ENCODE data around the gene CRTC3.
"Not testable (repeated sequence)": the region's sequence is repeated elsewhere in the genome, so short reads cannot be mapped to it uniquely, and the experiment has no call there.

CRTC3 gene

DNA sequence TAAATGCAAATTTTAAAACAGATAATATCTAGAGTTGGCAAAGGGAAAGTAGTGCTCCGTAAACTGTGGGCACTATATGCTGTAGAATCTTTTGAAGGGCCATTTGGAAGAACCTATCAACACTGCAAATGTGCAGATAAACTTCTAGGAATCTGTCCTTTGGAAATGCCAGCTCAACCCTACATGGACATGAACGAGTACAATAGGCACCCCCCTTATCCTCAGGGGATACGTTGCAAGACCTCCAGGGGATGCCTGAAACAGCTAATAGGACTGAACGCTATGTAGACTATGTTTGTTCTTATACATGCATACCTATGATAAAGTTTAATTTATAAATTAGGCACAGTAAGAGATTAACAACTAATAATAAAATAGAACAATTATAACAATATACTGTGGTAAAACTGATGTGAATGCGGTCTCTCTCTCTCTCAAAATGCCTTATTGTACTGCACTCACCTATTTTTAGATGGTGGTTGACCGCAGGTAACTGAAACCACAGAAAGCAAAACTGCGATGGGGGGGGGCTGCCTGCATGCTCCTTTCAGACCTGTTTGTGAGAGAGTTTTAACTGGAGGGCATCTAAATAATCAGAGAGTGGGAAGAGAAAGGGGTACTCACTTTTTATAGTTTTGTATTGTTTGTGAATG lies 127.9 kb downstream of the CRTC3 start:
- peak; percentile 80 for DNase-seq

DNA sequence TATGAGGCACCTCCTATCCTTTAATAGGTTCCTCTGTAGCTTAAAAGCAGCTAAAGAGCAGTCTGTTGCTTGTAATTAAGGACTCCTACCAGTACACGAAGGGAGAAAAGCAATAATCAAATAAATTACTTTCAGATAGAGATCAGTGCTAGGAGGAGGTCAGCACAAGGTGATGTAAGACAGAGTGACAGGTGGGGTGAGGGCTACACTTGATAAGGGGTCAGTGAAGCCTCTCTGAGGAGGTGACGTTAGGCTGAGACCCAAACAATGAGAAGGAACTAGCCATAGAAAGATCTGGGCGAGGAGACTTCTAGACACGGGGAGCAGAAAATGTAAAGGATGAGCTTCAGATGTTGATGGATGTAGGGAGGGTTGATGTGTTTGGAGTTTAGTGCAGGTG lies 129.8 kb downstream of the CRTC3 start:
- DNase-seq = no peak

DNA sequence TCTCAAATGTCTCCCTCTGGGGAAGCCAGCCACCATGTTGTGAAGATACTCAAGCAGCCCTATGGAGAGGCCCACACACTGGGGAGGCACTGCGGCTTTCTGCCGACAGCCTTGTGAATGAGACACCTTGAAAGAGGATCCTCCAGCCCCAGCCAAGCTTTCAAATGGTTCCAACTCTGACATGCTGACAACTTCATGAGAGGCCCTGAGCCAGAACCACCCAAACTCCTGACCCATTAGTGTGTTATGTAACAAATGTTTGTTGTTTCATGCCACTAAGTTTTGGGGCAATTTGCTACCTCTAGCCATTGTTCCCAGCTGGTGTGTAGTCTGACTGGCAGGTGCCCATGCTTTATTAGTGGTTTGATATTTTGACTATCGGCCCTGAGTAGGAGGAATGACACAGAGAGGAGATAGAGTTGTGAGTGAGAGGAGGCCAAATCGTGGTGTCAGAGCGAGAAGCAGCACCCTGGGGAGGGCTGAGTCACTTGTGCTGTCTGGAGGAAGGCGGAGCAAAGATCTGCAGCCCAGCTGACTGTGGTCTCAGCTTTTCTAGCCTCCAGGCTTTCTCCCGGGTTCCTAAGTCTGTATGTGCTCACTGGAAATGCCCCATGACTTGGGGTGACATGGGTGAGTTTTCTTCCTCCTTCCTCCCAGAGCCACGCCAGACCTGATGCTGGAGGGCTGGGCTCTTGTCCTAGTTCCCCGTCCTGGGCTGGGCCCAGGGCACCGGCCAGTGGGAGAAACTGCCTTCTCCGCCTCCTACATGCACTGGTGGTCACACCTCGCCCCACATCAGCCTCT lies 130.7 kb downstream of the CRTC3 start:
- peak; percentile 97 for DNase-seq

DNA sequence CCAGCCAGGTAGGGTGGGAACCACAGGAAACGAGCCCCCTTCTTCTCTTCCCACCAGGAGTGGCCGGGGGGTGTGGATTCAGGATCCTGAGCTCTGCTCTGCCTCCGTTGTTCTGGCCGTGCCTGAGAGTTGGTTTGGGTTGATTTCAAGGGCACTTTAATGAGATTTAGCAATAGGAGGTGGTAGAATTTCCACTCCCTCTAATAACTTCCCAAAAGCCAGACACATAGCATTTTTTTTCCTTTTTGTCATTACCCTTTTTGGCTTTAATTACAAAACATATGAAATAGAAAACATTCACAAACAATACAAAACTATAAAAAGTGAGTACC lies 131.2 kb downstream of the CRTC3 start:
- DNase-seq = peak; percentile 84

GRCh38 chr15:90664081-90664461 lies 134.3 kb downstream of the CRTC3 start:
- not testable (repeated sequence) for DNase-seq

DNA sequence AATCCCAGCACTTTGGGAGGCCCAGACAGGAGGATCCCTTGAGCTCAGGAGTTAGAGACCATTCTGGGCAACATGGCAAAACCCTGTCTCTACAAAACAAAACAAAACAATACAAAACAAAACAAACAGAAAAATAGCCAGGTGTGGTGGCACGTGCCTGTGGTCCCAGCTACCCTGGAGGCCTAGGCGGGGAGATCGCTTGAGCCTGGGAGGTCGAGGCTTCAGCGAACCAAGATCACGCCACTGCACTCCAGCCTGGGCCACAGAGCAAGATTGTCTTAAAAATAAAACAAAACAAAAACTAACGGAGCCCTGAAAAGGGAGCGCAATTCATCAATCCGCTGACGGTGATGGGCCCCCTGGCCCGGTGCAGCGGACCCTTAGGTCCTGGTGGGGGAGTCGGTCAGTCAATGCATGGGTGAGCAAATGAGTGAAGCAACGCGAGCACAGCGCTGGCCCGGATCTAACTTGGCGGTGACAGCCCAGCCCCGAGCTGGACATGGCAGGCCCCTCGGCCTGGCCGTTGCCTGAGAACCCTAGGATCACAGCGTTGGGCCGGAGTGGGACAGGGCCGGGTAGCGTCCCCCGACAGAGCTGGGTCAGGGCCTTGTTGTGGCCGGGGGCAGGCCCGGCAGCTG lies 135.0 kb downstream of the CRTC3 start:
- no peak for DNase-seq

- DNase-seq = peak; percentile 61
Measured at GRCh38 chr15:90665288-90666134, 135.8 kb downstream of the CRTC3 start.

DNA sequence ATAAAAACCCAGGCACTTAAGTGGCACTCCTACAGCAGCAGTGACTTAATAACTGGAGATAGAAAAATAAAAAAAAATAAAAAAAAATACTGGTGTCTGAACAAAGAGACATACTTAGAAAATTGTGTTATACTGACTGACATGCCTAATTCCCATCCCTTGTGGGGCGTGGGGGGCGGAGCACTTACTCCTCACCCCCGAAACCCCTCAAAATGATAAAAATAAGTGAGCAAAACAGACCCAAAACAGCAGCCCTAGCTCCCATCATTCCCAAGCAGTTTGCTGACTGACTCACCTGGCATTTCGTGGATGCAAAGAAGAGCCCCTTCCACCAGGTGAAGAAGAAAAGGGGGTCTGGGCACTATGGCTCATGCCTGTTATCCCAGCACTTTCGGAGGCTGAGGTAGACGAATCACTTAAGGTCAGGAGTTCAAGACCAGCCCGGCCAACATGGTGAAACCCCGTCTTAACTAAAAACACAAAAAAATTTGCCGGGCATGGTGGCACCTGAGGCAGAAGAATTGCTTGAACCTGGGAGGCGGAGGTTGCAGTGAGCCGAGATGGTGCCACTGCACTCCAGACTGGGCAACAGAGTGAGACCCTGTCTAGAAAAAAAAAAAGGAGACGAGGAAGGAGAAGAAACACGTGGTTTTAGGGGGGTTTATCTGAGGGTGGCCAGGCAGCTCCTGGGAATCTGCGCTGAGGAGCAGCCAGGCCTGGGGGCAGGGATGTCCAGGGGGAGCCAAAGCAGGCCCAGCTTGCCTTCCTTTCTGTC lies 136.6 kb downstream of the CRTC3 start:
- no peak for DNase-seq

- DNase-seq = peak; percentile 46
Measured at GRCh38 chr15:90667073-90667754, 137.5 kb downstream of the CRTC3 start.

- DNase-seq = not testable (repeated sequence)
Measured at GRCh38 chr15:90667755-90668345, 138.1 kb downstream of the CRTC3 start.

DNA sequence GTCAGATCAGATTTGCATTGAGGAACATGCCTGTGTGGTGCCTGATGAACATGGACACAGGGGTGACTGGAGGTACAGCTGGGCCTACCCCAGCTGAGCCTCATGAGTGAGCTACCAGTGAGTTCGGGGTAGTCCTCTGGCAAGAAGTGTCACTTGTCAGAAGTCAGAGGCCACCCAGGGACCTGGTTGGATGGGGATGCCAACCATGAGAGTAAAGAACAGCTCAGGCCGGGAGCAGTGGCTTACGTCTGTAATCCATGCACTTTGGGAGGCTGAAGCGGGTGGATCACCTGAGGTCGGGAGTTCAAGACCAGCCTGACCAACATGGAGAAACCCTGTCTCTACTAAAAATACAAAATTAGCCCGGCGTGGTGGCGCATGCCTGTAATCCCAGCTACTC lies 140.9 kb downstream of the CRTC3 start:
- not testable (repeated sequence) for DNase-seq

DNA sequence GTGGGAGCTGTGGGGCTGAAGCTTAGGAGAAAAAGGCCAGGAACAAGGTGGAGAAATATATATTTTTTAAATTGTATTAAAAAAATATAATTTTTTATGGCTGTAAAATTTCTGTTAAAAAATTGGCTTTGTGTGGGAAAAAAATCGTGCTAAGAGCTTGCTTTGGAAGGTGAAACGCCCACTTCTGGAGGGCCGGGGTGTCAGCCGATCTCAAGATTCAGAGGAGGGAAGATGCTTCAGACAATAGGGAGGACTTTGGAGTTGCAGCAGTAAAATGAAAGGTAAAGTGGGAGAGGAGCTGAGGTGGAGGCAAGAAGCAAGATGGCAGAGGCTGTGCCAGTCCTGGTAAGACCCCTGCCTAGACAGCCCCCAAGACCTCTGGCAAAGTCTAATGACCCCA lies 141.5 kb downstream of the CRTC3 start:
- DNase-seq = no peak

GRCh38 chr15:90673357-90673756 lies 143.6 kb downstream of the CRTC3 start:
- not testable (repeated sequence) for DNase-seq

- DNase-seq = no peak
Measured at GRCh38 chr15:90674476-90674875, 144.8 kb downstream of the CRTC3 start.

DNA sequence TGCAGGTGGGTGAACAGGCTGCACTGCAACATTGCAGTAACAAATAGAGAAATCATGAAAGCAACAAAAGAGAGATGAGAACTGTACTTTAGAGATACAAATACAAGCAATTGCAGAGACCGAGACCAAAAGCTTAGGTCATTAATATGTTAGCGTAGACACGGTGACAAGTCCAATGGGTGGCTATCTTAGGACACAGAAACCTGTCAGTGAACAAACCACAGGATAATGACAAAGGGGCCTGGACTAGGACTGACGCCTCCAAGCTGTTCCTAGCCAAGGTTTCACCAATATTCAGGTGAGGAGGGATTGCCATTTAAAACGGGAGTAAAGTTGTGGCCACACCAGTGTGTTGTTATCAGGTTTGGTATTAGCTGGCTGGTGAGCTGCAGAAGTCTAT lies 145.7 kb downstream of the CRTC3 start:
- no peak for DNase-seq

DNA sequence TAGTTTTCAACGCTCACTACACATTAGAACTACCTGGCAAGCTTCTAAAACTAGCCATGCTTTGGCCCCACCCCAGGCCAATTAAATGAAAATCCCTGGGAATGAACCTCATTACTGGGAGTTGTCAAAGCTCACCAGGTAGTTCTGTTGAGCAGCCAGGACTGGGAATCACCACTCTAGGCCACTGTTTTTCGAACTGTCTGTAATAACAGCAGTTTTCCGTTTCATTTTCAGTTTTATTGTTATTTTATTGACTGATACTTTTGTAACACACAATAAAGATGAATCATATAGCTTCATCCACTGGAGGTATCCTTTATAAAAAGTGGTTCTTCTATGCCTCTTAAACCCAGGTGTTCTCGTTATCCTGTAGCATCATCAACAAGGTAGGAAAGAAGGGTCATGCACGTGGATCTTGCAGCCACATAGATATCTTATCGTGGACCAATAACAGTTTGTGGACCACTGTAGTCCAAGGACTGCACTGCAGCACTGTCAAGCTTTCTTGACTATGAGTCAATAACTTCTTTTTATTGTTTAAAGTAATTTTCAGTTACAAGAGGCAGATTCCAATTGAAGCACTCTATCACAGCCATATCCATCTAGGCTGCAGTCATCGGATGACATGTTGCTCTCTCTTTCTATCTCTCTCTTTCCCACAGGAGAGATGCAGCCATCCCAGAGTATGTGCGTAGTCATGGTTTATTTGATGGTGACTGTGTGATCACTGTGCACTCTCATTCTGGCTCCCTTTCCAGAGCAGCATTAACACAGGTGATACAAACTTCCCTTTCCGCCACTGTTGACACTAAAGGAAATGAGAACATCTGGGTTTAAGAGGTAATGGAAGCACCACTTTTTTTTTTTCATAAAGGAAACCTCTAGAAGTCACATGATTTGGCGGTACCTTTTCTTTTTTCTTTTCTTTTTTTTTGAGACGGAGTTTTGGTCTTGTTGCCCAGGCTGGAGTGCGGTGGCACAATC lies 148.4 kb downstream of the CRTC3 start:
- DNase-seq = no peak

GRCh38 chr15:90679959-90680358 lies 150.2 kb downstream of the CRTC3 start:
- DNase-seq = no peak

- DNase-seq = peak; percentile 47
Measured at GRCh38 chr15:90680371-90680935, 150.7 kb downstream of the CRTC3 start.

GRCh38 chr15:90681056-90681455 lies 151.3 kb downstream of the CRTC3 start:
- DNase-seq = no peak

DNA sequence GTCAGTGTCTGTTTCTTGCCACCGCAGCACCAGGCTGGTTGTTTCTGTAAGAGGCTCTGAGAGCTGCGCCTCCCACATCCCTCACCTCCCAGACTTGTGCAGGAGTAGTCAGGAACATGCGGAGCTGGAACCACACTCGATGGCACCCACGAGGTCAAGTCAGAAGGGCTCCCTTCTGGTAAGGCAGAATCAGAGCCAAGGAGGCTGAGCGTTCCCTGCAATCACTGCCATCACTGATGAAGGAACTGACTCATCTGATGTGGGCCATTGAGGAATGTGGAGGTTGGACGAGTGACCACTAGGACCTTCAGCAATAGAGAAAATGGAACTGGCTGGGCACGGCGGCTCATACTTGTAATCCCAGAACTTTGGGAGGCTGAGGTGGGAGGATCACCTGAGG lies 151.8 kb downstream of the CRTC3 start:
- DNase-seq = no peak

All from MV-4-11 (cell line).